Thyroid gland (tissue), 4 donors: Measurements from ENCODE around the gene ARL15. TPM values are rescaled to one million over a fixed set of nuclear protein-coding genes. Genes with fewer than 3 reads are reported as not detected.

Source experiments
- DNase-seq, 2 donors: peaks; one replicate each; pipeline ENCODE4 v3.0.0-alpha.2; 2019
- H3K27ac ChIP-seq, 3 donors: fragments of 200-600 bp; sonication (generic); 1 replicate in 2 of 3; 2 replicates in 1 of 3; pipeline ENCODE4 v1.5.1; 2016 to 2019; ENCODE audit warnings: mild to moderate bottlenecking in 1 of 3, moderate library complexity in 1 of 3
- H3K27me3 ChIP-seq: fragments of 200-600 bp; sonication (generic); one replicate; pipeline ENCODE4 v1.5.1; 2019
- H3K36me3 ChIP-seq, 2 donors: fragments of 200-600 bp; sonication (generic); one replicate each; pipeline ENCODE4 v1.5.1; 2016 to 2019
- H3K4me1 ChIP-seq, 2 donors: fragments of 200-600 bp; sonication (generic); one replicate each; pipeline ENCODE4 v1.5.1; 2017 to 2019
- H3K4me3 ChIP-seq, 3 donors: fragments of 200-600 bp; sonication (generic); replicated peaks in 1 of 3; 1 replicate in 2 of 3; 2 replicates in 1 of 3; pipeline ENCODE4 v1.5.1; 2016; ENCODE audit warnings: mild to moderate bottlenecking in 1 of 3
- H3K9me3 ChIP-seq: fragments of 200-600 bp; sonication (generic); one replicate; pipeline ENCODE4 v1.5.1; 2017
- POLR2A ChIP-seq, 2 donors: fragments of 450-650 bp; IDR thresholded peaks; one replicate each; pipeline ENCODE4 v1.6.1; 2017; ENCODE audit warnings: antibody characterized with exemption in 2 of 2, mild to moderate bottlenecking in 2 of 2, moderate library complexity in 1 of 2
- WGBS, 2 donors: methylation state at CpG; one replicate each; pipeline ENCODE4 v1.1.5; 2017; 5-methylcytosine and 5-hydroxymethylcytosine counted together
- intact Hi-C: fragments of 100-400 bp; cut with DNase I; formaldehyde crosslinking; loops from one replicate; pipeline ENCODE4 v1.15.1; 2023
- total RNA-seq, 4 donors: library from RNA; depleted of rRNA; stranded (reverse); fragments of >200 nt; gene quantifications; one replicate each; pipeline ENCODE4 v1.2.3, GENCODE V29; 2016
- TF ChIP-seq, protein P1 (sequence below), 6 experiments: fragments of 200-600 bp in 3 of 6; fragments of 450-650 bp in 3 of 6; sonication (generic) in 3 of 6; IDR thresholded peaks; one replicate each; pipeline ENCODE4 v1.5.1; 2016 to 2019; ENCODE audit warnings: antibody characterized with exemption in 6 of 6, mild to moderate bottlenecking in 2 of 6, inconsistent platforms in 1 of 6, moderate library complexity in 1 of 6

Gene ARL15
- total RNA-seq, 4 donors from 2014 or later, result 23.2 to 39.0 (median 29.5) TPM

- H3K36me3 ChIP-seq, result no peaks in the 10 kb centered on the region
- 81 to 85% methylated on average over 2 of the region's 2 CpGs for WGBS, 2 donors
- no peaks in the 10 kb centered on the region for H3K4me1 ChIP-seq
- no peak overlapping the region for H3K27ac ChIP-seq
- DNase-seq, result no peak
- no peaks in the 10 kb centered on the region for H3K9me3 ChIP-seq
- no peak for TF ChIP-seq POLR2A (IDR thresholded peaks at IDR 0.05)
- TF ChIP-seq, protein P1, sequence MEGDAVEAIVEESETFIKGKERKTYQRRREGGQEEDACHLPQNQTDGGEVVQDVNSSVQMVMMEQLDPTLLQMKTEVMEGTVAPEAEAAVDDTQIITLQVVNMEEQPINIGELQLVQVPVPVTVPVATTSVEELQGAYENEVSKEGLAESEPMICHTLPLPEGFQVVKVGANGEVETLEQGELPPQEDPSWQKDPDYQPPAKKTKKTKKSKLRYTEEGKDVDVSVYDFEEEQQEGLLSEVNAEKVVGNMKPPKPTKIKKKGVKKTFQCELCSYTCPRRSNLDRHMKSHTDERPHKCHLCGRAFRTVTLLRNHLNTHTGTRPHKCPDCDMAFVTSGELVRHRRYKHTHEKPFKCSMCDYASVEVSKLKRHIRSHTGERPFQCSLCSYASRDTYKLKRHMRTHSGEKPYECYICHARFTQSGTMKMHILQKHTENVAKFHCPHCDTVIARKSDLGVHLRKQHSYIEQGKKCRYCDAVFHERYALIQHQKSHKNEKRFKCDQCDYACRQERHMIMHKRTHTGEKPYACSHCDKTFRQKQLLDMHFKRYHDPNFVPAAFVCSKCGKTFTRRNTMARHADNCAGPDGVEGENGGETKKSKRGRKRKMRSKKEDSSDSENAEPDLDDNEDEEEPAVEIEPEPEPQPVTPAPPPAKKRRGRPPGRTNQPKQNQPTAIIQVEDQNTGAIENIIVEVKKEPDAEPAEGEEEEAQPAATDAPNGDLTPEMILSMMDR (IDR thresholded peaks at IDR 0.05), result no peak
- H3K4me3 ChIP-seq, result no peak overlapping the region
- intact Hi-C loops, result no loop called here
- H3K27me3 ChIP-seq, result no peaks in the 10 kb centered on the region
Observed at GRCh38 chr5:53908757-53909156, 401.6 kb downstream of the ARL15 start.

- H3K9me3 ChIP-seq, result no peaks in the 10 kb centered on the region
- no peaks in the 10 kb centered on the region for H3K4me1 ChIP-seq
- DNase-seq, result no peak
- no peaks in the 10 kb centered on the region for H3K27me3 ChIP-seq
- H3K36me3 ChIP-seq, result no peaks in the 10 kb centered on the region
- 94 to 98% methylated on average over 3 of the region's 3 CpGs for WGBS, 2 donors
- no peak overlapping the region for H3K4me3 ChIP-seq
- H3K27ac ChIP-seq, result no peak overlapping the region
- no peak for TF ChIP-seq POLR2A (IDR thresholded peaks at IDR 0.05)
- TF ChIP-seq, protein P1 (IDR thresholded peaks at IDR 0.05), result no peak
- intact Hi-C loops, result no loop called here
Observed at GRCh38 chr5:53907827-53908226, 402.5 kb downstream of the ARL15 start.

DNA sequence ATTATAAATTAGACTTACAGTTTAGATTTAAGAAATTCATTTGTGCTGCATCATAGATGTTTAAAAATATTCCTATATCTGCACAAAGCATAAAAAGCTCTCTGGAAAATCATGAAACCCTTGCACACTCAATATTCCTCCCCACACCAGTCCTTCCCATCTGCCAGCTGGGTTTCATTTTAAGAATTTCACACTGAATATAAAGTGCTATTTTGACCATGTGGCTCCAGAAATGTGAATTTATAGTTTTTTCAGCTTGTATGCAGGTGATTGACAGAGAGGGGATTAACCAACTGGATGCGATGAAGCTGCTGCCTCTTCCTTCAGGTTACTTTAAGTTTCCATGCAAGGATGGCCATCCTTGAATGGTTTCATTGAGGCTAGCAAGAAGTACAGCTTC, 403.6 kb downstream of the ARL15 start:
- Histone ChIP-seq H3K4me1 (no peaks in the 10 kb centered on the region), H3K27me3 (no peaks in the 10 kb centered on the region), H3K4me3 (no peak overlapping the region), H3K9me3 (no peaks in the 10 kb centered on the region), H3K27ac (no peak overlapping the region), H3K36me3 (no peaks in the 10 kb centered on the region)
- DNase-seq, result no peak
- 89 to 97% methylated on average over 1 of the region's 1 CpG for WGBS, 2 donors
- intact Hi-C loops, result no loop called here
- TF ChIP-seq POLR2A (IDR thresholded peaks at IDR 0.05), result no peak
- TF ChIP-seq, protein P1 (IDR thresholded peaks at IDR 0.05), result no peak

DNA sequence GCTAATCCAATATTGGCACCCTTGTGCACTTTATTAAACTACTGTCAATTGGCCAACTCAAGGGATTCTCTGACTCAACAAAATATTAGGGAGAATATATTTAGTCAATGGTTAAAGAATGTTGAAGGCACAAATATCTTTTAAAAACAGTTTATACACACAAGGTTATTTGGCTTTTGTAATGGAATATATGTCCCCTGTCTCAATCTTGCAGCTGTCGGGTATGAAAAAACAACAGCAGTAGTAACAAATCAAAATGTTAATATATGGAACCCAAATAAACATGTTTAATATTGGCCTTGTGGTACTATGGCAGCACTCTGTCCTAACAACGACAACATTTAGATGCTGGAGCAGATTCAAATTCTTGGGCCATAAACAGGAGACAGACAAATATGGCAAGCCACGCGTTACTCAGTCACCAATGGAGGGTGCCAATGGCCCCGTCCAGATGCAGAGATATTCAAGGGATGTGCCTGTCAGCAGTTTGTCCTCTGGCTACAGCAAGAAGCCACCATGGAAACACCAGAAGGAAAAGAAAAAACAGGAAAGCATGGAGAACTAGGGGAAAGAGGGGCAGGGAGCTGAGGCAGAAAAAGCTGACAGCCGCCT, 408.0 kb downstream of the ARL15 start:
- 83 to 89% methylated on average over 6 of the region's 6 CpGs for whole genome bisulfite sequencing, 2 donors
- intact Hi-C loops, result no loop called here
- Histone ChIP-seq H3K27me3 (no peaks in the 10 kb centered on the region), H3K4me3 (no peak overlapping the region), H3K9me3 (no peaks in the 10 kb centered on the region), H3K27ac (no peak overlapping the region), H3K4me1 (no peaks in the 10 kb centered on the region), H3K36me3 (no peaks in the 10 kb centered on the region)
- no peak for DNase-seq
- TF ChIP-seq, protein P1 (IDR thresholded peaks at IDR 0.05), result no peak
- no peak for TF ChIP-seq POLR2A (IDR thresholded peaks at IDR 0.05)

GRCh38 chr5:53900677-53901076, 409.7 kb downstream of the ARL15 start:
- Histone ChIP-seq H3K27ac (no peak overlapping the region), H3K36me3 (no peaks in the 10 kb centered on the region), H3K4me3 (no peak overlapping the region), H3K4me1 (no peaks in the 10 kb centered on the region), H3K27me3 (no peaks in the 10 kb centered on the region), H3K9me3 (no peaks in the 10 kb centered on the region)
- DNase-seq, result no peak
- no peak for TF ChIP-seq POLR2A (IDR thresholded peaks at IDR 0.05)
- TF ChIP-seq, protein P1 (IDR thresholded peaks at IDR 0.05), result no peak
- intact Hi-C loops, result no loop called here
- 61 to 63% methylated on average over 2 of the region's 2 CpGs for WGBS, 2 donors
